ENCODE measurements around the gene COX19.

COX19 gene

GRCh38 chr7:990933-991728 is 15.8 kb upstream of the COX19 start:
- no peak for DNase-seq

- no peak for DNase-seq
Measured at GRCh38 chr7:990352-990932, 15.1 kb upstream of the COX19 start.

- no peak for DNase-seq
Measured at GRCh38 chr7:988963-989529, 13.7 kb upstream of the COX19 start.

GRCh38 chr7:988426-988911 is 13.1 kb upstream of the COX19 start:
- no peak for DNase-seq

- DNase-seq, result no peak
Measured at GRCh38 chr7:987909-988308, 12.6 kb upstream of the COX19 start.

- DNase-seq, result no peak
Measured at GRCh38 chr7:986766-987751, 11.7 kb upstream of the COX19 start.

GRCh38 chr7:985915-986741 is 10.8 kb upstream of the COX19 start:
- no peak for DNase-seq

GRCh38 chr7:985127-985416 is 9.7 kb upstream of the COX19 start:
- no peak for DNase-seq

GRCh38 chr7:984361-985126 is 9.2 kb upstream of the COX19 start:
- no peak for DNase-seq

- DNase-seq, result no peak
Measured at GRCh38 chr7:983616-984071, 8.3 kb upstream of the COX19 start.

- DNase-seq, result no peak
Measured at GRCh38 chr7:983004-983615, 7.8 kb upstream of the COX19 start, which contains the start of gene CYP2W1. TSS of gene CYP2W1 (plus strand) at chr7:983181. CDS start at chr7:983212, 31 bp downstream.

GRCh38 chr7:982511-983003 is 7.2 kb upstream of the COX19 start:
- no peak for DNase-seq

GRCh38 chr7:981793-982510 is 6.6 kb upstream of the COX19 start:
- DNase-seq, result no peak

- DNase-seq, result no peak
Measured at GRCh38 chr7:979886-980571, 4.7 kb upstream of the COX19 start.

- DNase-seq, result no peak
Measured at GRCh38 chr7:979151-979550, 3.8 kb upstream of the COX19 start.

- no peak for DNase-seq
Measured at GRCh38 chr7:978416-979091, 3.2 kb upstream of the COX19 start.

GRCh38 chr7:978049-978346 is 2.6 kb upstream of the COX19 start:
- DNase-seq, result no peak

GRCh38 chr7:977326-978048 is 2.1 kb upstream of the COX19 start:
- DNase-seq, result no peak

All from NCI-H187 (cell line).